DOHH2 (cell line): Measurements from ENCODE around the gene YIPF5.

Experiments
- H3F3A ChIP-seq: fragments of 200-600 bp; sonication (generic), shearing (Covaris generic); 2 replicates; pipeline ENCODE4 v1.6.0; 2016; ENCODE audit warnings: antibody characterized with exemption, mild to moderate bottlenecking; ENCODE audit not compliant: control insufficient read depth, insufficient read depth
- H3K27ac ChIP-seq: fragments of 200-600 bp; sonication (generic); 2 replicates; pipeline ENCODE4 v1.5.1; 2014; ENCODE audit warnings: low read depth, mild to moderate bottlenecking, low read length, moderate library complexity
- H3K27me3 ChIP-seq: fragments of 200-600 bp; sonication (generic); 2 replicates; pipeline ENCODE4 v1.6.1; 2014; ENCODE audit warnings: mild to moderate bottlenecking, low read length, mixed read lengths; ENCODE audit not compliant: control insufficient read depth
- H3K36me3 ChIP-seq: fragments of 200-600 bp; sonication (generic); 2 replicates; pipeline ENCODE4 v1.6.1; 2014; ENCODE audit warnings: mild to moderate bottlenecking, low read length, moderate library complexity, mixed read lengths; ENCODE audit not compliant: control insufficient read depth
- H3K4me1 ChIP-seq: fragments of 200-600 bp; sonication (generic); 2 replicates; pipeline ENCODE4 v1.6.1; 2014; ENCODE audit warnings: mild to moderate bottlenecking, low read length, mixed read lengths; ENCODE audit not compliant: control insufficient read depth
- H3K4me2 ChIP-seq: fragments of 200-600 bp; sonication (generic); 2 replicates; pipeline ENCODE4 v1.6.0; 2014; ENCODE audit warnings: mild to moderate bottlenecking, low read length, moderate library complexity
- H3K4me3 ChIP-seq: fragments of 200-600 bp; sonication (generic); 2 replicates; pipeline ENCODE4 v1.5.1; 2014; ENCODE audit warnings: mild to moderate bottlenecking, low read length, mixed read lengths
- H3K79me2 ChIP-seq: fragments of 200-600 bp; sonication (generic); 2 replicates; pipeline ENCODE4 v1.6.1; 2014; ENCODE audit warnings: mild to moderate bottlenecking, low read length, mixed read lengths; ENCODE audit not compliant: control insufficient read depth
- H3K9me2 ChIP-seq: fragments of 200-600 bp; sonication (generic); replicated peaks from 2 replicates; pipeline ENCODE4 v1.6.1; 2014; ENCODE audit warnings: mild to moderate bottlenecking, low read length, mixed read lengths; ENCODE audit not compliant: control insufficient read depth
- H3K9me3 ChIP-seq: fragments of 200-600 bp; sonication (generic); 2 replicates; pipeline ENCODE4 v1.6.1; 2014; ENCODE audit warnings: antibody characterized with exemption, low read length, mixed read lengths; ENCODE audit not compliant: control insufficient read depth, insufficient read depth
- H4K20me1 ChIP-seq: fragments of 200-600 bp; sonication (generic); 2 replicates; pipeline ENCODE4 v1.6.0; 2014; ENCODE audit warnings: low read depth, mild to moderate bottlenecking, antibody characterized with exemption, low read length, moderate library complexity; ENCODE audit not compliant: control insufficient read depth, insufficient read depth
- EZH2phosphoT487 ChIP-seq: fragments of 200-600 bp; sonication (generic); IDR thresholded peaks from 2 replicates; pipeline ENCODE4 v1.6.1; 2017; ENCODE audit warnings: borderline replicate concordance, mild to moderate bottlenecking, antibody characterized with exemption, low read length, moderate library complexity, mixed read lengths
- TF ChIP-seq, protein P1 (sequence below): fragments of 200-600 bp; sonication (generic); IDR thresholded peaks from one replicate; pipeline ENCODE4 v1.5.1; 2014; ENCODE audit warnings: antibody characterized with exemption, mild to moderate bottlenecking, low read depth, low read length; ENCODE audit not compliant: poor library complexity, severe bottlenecking

YIPF5 gene

DNA sequence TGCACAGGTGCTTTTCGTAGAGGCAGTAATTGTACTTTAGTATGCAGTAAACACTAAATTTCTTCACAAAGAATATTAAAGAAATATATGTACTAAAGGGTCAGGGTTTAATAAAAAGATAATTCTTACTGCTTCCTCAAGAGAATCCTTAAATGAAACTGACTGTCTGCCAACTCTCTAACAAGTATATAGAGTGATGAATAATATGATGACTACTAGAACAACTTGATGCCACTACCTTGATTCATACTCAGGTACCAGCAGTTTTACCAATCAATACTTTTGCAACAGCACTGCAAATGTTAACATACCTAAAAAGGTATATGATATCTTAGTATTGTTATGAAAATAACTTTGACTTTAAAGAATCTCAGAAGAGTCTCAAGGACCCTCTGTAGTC is 3.8 kb downstream of the YIPF5 start:
- Histone ChIP-seq H3K9me3 (no peaks in the 10 kb centered on the region), H3F3A (no peaks in the 10 kb centered on the region), H3K4me3 (no peak overlapping the region), H3K9me2 (no peaks in the 10 kb centered on the region), H3K27me3 (no peaks in the 10 kb centered on the region), H3K36me3 (peaks cover 61% of the 10 kb centered on the region), H3K4me1 (peaks cover 24% of the 10 kb centered on the region), H4K20me1 (no peaks in the 10 kb centered on the region), H3K27ac (no peak overlapping the region), H3K4me2 (no peak overlapping the region), H3K79me2 (peaks cover 37% of the 10 kb centered on the region)
- TF ChIP-seq EZH2phosphoT487, result no peak
- TF ChIP-seq, protein P1, sequence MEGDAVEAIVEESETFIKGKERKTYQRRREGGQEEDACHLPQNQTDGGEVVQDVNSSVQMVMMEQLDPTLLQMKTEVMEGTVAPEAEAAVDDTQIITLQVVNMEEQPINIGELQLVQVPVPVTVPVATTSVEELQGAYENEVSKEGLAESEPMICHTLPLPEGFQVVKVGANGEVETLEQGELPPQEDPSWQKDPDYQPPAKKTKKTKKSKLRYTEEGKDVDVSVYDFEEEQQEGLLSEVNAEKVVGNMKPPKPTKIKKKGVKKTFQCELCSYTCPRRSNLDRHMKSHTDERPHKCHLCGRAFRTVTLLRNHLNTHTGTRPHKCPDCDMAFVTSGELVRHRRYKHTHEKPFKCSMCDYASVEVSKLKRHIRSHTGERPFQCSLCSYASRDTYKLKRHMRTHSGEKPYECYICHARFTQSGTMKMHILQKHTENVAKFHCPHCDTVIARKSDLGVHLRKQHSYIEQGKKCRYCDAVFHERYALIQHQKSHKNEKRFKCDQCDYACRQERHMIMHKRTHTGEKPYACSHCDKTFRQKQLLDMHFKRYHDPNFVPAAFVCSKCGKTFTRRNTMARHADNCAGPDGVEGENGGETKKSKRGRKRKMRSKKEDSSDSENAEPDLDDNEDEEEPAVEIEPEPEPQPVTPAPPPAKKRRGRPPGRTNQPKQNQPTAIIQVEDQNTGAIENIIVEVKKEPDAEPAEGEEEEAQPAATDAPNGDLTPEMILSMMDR, result no peak

DNA sequence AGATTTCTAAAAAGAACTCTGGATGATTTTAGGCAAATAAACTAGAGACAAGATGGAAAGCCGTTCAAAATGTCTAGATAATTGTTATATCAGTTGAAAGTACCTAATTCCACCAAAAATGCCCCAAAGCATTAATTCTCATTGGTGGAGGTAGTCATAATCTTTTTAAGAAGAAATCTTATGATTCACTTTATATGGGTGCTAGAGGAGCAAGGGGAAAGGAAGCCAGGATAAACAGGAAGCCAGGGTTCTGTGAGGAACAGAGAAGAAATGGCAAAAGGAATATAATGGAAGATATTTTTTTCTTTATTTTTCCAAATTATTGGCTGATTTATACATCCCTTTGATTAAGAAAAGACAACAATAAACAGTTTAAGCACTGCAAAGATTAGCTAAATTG is 7.8 kb downstream of the YIPF5 start:
- Histone ChIP-seq H3K79me2 (peaks cover 9% of the 10 kb centered on the region), H3K9me2 (no peaks in the 10 kb centered on the region), H4K20me1 (no peaks in the 10 kb centered on the region), H3K27ac (no peak overlapping the region), H3K4me2 (no peak overlapping the region), H3K4me1 (no peaks in the 10 kb centered on the region), H3K27me3 (no peaks in the 10 kb centered on the region), H3K4me3 (no peak overlapping the region), H3F3A (no peaks in the 10 kb centered on the region), H3K9me3 (no peaks in the 10 kb centered on the region), H3K36me3 (peaks cover 58% of the 10 kb centered on the region)
- TF ChIP-seq, protein P1, result no peak
- no peak for TF ChIP-seq EZH2phosphoT487

DNA sequence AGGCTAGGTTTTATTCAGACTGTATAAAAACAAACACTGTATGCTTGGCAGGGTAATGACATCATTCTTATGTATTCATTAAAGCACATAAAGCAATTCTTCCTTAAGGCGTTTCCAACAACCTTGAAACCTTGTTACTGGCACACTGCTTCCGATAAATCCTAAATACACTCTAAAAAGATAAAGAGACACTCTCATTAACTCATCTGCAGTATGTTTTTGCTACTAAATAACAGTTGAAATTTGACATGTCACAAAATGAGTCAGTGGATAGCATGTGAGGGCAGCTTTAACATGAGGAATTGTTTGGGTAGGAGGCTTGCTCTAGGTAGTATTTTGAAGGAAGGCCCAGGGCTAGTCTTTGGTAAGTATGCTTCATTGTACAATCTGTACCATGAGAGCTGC is 13.7 kb downstream of the YIPF5 start:
- H3K4me3 ChIP-seq, result no peak overlapping the region
- H3F3A ChIP-seq, result no peaks in the 10 kb centered on the region
- H3K79me2 ChIP-seq, result no peaks in the 10 kb centered on the region
- H3K27ac ChIP-seq, result no peak overlapping the region
- peaks cover 15% of the 10 kb centered on the region for H3K36me3 ChIP-seq
- TF ChIP-seq, protein P1, result no peak
- no peak for TF ChIP-seq EZH2phosphoT487
- H3K9me3 ChIP-seq, result no peaks in the 10 kb centered on the region
- H3K4me2 ChIP-seq, result no peak overlapping the region
- no peaks in the 10 kb centered on the region for H3K27me3 ChIP-seq
- H4K20me1 ChIP-seq, result no peaks in the 10 kb centered on the region
- H3K4me1 ChIP-seq, result no peaks in the 10 kb centered on the region
- H3K9me2 ChIP-seq, result no peaks in the 10 kb centered on the region

DNA sequence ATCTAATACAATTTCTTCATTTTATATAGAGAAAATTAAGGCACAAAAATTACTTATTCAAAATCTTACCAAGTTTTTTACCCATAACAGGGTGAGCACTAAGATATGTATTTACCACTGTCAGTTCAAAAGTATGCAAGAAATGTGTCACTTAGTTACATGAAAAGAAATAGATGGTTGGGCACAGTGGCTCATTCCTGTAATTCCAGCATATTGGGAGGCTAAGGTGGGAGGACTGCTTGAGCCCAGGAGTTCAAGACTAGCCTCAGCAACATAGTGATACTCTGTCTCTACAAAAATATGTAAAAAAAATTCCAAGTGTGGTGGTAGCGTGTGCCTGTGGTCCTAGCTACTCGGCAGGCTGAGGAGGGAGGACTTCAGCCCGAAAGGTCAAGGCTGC is 19.4 kb downstream of the YIPF5 start:
- Histone ChIP-seq H3K27me3 (no peaks in the 10 kb centered on the region), H4K20me1 (no peaks in the 10 kb centered on the region), H3F3A (no peaks in the 10 kb centered on the region), H3K36me3 (no peaks in the 10 kb centered on the region), H3K79me2 (no peaks in the 10 kb centered on the region), H3K27ac (no peak overlapping the region), H3K9me2 (no peaks in the 10 kb centered on the region), H3K4me3 (no peak overlapping the region), H3K4me2 (no peak overlapping the region), H3K9me3 (no peaks in the 10 kb centered on the region), H3K4me1 (no peaks in the 10 kb centered on the region)
- TF ChIP-seq EZH2phosphoT487, result no peak
- TF ChIP-seq, protein P1, result no peak
